GM12878 (cell line): Measurements from ENCODE around the gene GRAMD2B. TPM values are rescaled to one million over a fixed set of nuclear protein-coding genes. Genes with fewer than 3 reads are reported as not detected.

Experiments
- BACH1 ChIP-seq: fragments of 450-650 bp; IDR thresholded peaks from 2 replicates; pipeline ENCODE4 v1.6.1; 2017; ENCODE audit warnings: mild to moderate bottlenecking, borderline replicate concordance
- BRCA1 ChIP-seq: IDR thresholded peaks from 2 replicates; pipeline ENCODE4 v1.6.1; 2011; ENCODE audit warnings: low read depth, low read length, improper control_type of control experiment
- FOS ChIP-seq: IDR thresholded peaks from 3 replicates; pipeline ENCODE4 v1.6.1; 2011; ENCODE audit warnings: borderline replicate concordance; ENCODE audit not compliant: insufficient read length; ENCODE audit errors: extremely low read depth
- IKZF1 ChIP-seq: fragments of 450-650 bp; conservative IDR thresholded peaks from 2 replicates; pipeline ENCODE4 v1.6.1; 2017; ENCODE audit warnings: antibody characterized with exemption, mild to moderate bottlenecking
- MTA2 ChIP-seq: fragments of 450-650 bp; IDR thresholded peaks from 2 replicates; pipeline ENCODE4 v1.6.1; 2016; ENCODE audit warnings: low read depth, mild to moderate bottlenecking, moderate library complexity
- POLR2A ChIP-seq: IDR thresholded peaks from 2 replicates; pipeline ENCODE4 v1.6.1; 2011; ENCODE audit warnings: low read depth, mild to moderate bottlenecking, low read length
- RAD51 ChIP-seq: fragments of 450-650 bp; IDR thresholded peaks from 2 replicates; pipeline ENCODE4 v1.6.1; 2016; ENCODE audit warnings: moderate library complexity, mild to moderate bottlenecking, inconsistent platforms
- RCOR1 ChIP-seq: conservative IDR thresholded peaks from 2 replicates; pipeline ENCODE4 v1.6.1; 2012; ENCODE audit warnings: low read depth, low read length, improper control_type of control experiment
- SREBF1 ChIP-seq: IDR thresholded peaks from 2 replicates; pipeline ENCODE4 v1.6.1; 2012; ENCODE audit warnings: mild to moderate bottlenecking, low read length
- SUPT20H ChIP-seq: IDR thresholded peaks from 2 replicates; pipeline ENCODE4 v1.6.1; 2011; ENCODE audit warnings: low read depth, mild to moderate bottlenecking, low read length, moderate library complexity, borderline replicate concordance; ENCODE audit not compliant: control insufficient read depth
- ZNF384 ChIP-seq: IDR thresholded peaks from 2 replicates; pipeline ENCODE4 v1.6.1; 2012; ENCODE audit warnings: low read depth, mild to moderate bottlenecking, low read length, improper control_type of control experiment, borderline replicate concordance
- ZSCAN29 ChIP-seq: fragments of 450-650 bp; IDR thresholded peaks from 2 replicates; pipeline ENCODE4 v1.6.1; 2017; ENCODE audit warnings: mild to moderate bottlenecking, moderate library complexity
- ZZZ3 ChIP-seq: IDR thresholded peaks from 2 replicates; pipeline ENCODE4 v1.6.1; 2011; ENCODE audit warnings: low read depth; ENCODE audit not compliant: control insufficient read depth, insufficient read length
- polyA plus RNA-seq, 11 experiments: library from polyadenylated mRNA; depleted of rRNA in 4 of 11; unstranded in 6 of 11; stranded (reverse) in 5 of 11; fragments of >200 nt; fragmentation: Nextera tagmentation in 4 of 11; fragmentation: Illumina TruSeq in 1 of 11; extraction: Ambion mirVana in 4 of 11; extraction: Trizol in 1 of 11; gene quantifications; 1 replicate in 1 of 11; 2 replicates in 10 of 11; pipeline versions ENCODE4 v1.2.1 to v1.2.3, GENCODE V29; 2011 to 2016; ENCODE audit warnings: inconsistent platforms in 2 of 11, missing spikeins in 2 of 11, low read depth in 1 of 11
- total RNA-seq, 4 experiments: library from RNA; depleted of rRNA in 3 of 4; stranded (reverse); fragments of >200 nt in 3 of 4; fragmentation: Illumina TruSeq in 1 of 4; extraction: Trizol in 1 of 4; gene quantifications; 2 replicates each; pipeline versions ENCODE4 v1.2.1 to v1.2.3, GENCODE V29; 2013 to 2021
- TF ChIP-seq, protein P1 (sequence below): fragments of 150-350 bp; IDR thresholded peaks from 2 replicates; pipeline ENCODE4 v1.6.1; 2016; ENCODE audit warnings: low read depth, low read length
- TF ChIP-seq, protein P2 (sequence below): fragments of 450-650 bp; IDR thresholded peaks from 2 replicates; pipeline ENCODE4 v1.6.1; 2016; ENCODE audit warnings: mild to moderate bottlenecking
- TF ChIP-seq, protein P3 (sequence below): IDR thresholded peaks from 2 replicates; pipeline ENCODE4 v1.6.1; 2011; ENCODE audit warnings: borderline replicate concordance, low read depth, mild to moderate bottlenecking, moderate library complexity, low read length; ENCODE audit not compliant: insufficient read depth, poor library complexity, severe bottlenecking
- TF ChIP-seq, protein P4 (sequence below): IDR thresholded peaks from 2 replicates; pipeline ENCODE4 v1.6.1; 2012; ENCODE audit warnings: low read depth, low read length, improper control_type of control experiment
- TF ChIP-seq, protein P5 (sequence below): IDR thresholded peaks from 2 replicates; pipeline ENCODE4 v1.6.1; 2011; ENCODE audit warnings: low read depth, low read length, improper control_type of control experiment, borderline replicate concordance
- TF ChIP-seq, protein P6 (sequence below): fragments of 450-650 bp; formaldehyde crosslinking; IDR thresholded peaks from 2 replicates; pipeline ENCODE4 v1.5.0; 2022; ENCODE audit warnings: mild to moderate bottlenecking, missing genetic modification characterization

Gene GRAMD2B
- total and polyA plus RNA-seq, 10 of the 15 experiments (the other 5 are each of a cell fraction or from before 2014, with no cell fraction given) = 1.9 to 21.5 (median 8.4) TPM

DNA sequence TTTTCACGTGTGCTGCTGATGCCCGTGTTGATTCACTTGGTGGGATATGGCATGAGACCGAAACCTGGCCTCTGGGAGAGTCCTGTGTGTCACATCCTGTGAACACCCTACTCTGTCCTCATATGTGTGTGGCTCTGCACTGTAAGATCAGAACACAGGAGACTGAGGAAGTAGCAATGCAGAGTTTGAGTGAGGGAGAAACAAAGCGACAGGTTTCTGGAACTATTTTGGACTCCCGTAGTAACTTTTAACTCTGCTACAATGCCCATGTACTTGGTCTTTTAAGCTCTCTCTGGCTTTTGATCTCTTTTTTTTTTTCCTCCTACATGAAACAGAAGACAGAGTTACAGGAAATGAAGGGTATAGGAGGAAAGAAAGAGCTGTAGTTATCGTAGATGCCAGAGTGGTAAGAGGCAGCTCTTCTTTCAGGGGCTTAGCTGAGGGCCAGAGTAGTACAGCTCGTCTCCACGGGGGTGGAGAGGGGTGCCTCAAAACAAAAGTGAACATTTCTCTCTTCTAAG, 26.6 kb downstream of the GRAMD2B start (continued):
- TF ChIP-seq, protein P1, sequence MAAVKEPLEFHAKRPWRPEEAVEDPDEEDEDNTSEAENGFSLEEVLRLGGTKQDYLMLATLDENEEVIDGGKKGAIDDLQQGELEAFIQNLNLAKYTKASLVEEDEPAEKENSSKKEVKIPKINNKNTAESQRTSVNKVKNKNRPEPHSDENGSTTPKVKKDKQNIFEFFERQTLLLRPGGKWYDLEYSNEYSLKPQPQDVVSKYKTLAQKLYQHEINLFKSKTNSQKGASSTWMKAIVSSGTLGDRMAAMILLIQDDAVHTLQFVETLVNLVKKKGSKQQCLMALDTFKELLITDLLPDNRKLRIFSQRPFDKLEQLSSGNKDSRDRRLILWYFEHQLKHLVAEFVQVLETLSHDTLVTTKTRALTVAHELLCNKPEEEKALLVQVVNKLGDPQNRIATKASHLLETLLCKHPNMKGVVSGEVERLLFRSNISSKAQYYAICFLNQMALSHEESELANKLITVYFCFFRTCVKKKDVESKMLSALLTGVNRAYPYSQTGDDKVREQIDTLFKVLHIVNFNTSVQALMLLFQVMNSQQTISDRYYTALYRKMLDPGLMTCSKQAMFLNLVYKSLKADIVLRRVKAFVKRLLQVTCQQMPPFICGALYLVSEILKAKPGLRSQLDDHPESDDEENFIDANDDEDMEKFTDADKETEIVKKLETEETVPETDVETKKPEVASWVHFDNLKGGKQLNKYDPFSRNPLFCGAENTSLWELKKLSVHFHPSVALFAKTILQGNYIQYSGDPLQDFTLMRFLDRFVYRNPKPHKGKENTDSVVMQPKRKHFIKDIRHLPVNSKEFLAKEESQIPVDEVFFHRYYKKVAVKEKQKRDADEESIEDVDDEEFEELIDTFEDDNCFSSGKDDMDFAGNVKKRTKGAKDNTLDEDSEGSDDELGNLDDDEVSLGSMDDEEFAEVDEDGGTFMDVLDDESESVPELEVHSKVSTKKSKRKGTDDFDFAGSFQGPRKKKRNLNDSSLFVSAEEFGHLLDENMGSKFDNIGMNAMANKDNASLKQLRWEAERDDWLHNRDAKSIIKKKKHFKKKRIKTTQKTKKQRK = no peak
- TF ChIP-seq BRCA1 = no peak
- TF ChIP-seq ZNF384 = no peak
- TF ChIP-seq, protein P2, sequence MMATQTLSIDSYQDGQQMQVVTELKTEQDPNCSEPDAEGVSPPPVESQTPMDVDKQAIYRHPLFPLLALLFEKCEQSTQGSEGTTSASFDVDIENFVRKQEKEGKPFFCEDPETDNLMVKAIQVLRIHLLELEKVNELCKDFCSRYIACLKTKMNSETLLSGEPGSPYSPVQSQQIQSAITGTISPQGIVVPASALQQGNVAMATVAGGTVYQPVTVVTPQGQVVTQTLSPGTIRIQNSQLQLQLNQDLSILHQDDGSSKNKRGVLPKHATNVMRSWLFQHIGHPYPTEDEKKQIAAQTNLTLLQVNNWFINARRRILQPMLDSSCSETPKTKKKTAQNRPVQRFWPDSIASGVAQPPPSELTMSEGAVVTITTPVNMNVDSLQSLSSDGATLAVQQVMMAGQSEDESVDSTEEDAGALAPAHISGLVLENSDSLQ = no peak
- no peak for TF ChIP-seq ZSCAN29
- no peak for TF ChIP-seq ZZZ3
- TF ChIP-seq, protein P3, sequence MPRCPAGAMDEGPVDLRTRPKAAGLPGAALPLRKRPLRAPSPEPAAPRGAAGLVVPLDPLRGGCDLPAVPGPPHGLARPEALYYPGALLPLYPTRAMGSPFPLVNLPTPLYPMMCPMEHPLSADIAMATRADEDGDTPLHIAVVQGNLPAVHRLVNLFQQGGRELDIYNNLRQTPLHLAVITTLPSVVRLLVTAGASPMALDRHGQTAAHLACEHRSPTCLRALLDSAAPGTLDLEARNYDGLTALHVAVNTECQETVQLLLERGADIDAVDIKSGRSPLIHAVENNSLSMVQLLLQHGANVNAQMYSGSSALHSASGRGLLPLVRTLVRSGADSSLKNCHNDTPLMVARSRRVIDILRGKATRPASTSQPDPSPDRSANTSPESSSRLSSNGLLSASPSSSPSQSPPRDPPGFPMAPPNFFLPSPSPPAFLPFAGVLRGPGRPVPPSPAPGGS = no peak
- TF ChIP-seq SUPT20H = no peak
- TF ChIP-seq IKZF1 = peak; percentile 28; the same call in 1 of the 2 replicates
- TF ChIP-seq FOS = no peak
- peak; percentile 64 for TF ChIP-seq POLR2A
- TF ChIP-seq, protein P4, sequence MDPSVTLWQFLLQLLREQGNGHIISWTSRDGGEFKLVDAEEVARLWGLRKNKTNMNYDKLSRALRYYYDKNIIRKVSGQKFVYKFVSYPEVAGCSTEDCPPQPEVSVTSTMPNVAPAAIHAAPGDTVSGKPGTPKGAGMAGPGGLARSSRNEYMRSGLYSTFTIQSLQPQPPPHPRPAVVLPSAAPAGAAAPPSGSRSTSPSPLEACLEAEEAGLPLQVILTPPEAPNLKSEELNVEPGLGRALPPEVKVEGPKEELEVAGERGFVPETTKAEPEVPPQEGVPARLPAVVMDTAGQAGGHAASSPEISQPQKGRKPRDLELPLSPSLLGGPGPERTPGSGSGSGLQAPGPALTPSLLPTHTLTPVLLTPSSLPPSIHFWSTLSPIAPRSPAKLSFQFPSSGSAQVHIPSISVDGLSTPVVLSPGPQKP = no peak
- TF ChIP-seq, protein P5, sequence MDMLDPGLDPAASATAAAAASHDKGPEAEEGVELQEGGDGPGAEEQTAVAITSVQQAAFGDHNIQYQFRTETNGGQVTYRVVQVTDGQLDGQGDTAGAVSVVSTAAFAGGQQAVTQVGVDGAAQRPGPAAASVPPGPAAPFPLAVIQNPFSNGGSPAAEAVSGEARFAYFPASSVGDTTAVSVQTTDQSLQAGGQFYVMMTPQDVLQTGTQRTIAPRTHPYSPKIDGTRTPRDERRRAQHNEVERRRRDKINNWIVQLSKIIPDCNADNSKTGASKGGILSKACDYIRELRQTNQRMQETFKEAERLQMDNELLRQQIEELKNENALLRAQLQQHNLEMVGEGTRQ = no peak
- TF ChIP-seq, protein P6, sequence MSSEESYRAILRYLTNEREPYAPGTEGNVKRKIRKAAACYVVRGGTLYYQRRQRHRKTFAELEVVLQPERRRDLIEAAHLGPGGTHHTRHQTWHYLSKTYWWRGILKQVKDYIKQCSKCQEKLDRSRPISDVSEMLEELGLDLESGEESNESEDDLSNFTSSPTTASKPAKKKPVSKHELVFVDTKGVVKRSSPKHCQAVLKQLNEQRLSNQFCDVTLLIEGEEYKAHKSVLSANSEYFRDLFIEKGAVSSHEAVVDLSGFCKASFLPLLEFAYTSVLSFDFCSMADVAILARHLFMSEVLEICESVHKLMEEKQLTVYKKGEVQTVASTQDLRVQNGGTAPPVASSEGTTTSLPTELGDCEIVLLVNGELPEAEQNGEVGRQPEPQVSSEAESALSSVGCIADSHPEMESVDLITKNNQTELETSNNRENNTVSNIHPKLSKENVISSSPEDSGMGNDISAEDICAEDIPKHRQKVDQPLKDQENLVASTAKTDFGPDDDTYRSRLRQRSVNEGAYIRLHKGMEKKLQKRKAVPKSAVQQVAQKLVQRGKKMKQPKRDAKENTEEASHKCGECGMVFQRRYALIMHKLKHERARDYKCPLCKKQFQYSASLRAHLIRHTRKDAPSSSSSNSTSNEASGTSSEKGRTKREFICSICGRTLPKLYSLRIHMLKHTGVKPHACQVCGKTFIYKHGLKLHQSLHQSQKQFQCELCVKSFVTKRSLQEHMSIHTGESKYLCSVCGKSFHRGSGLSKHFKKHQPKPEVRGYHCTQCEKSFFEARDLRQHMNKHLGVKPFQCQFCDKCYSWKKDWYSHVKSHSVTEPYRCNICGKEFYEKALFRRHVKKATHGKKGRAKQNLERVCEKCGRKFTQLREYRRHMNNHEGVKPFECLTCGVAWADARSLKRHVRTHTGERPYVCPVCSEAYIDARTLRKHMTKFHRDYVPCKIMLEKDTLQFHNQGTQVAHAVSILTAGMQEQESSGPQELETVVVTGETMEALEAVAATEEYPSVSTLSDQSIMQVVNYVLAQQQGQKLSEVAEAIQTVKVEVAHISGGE = no peak
- TF ChIP-seq MTA2 = no peak
- TF ChIP-seq SREBF1 = no peak
- TF ChIP-seq RAD51 = no peak
- no peak for TF ChIP-seq BACH1
- TF ChIP-seq RCOR1 = no peak
